GM12878 (cell line): ENCODE data around the gene FGF2. TPM values are rescaled to one million over a fixed set of nuclear protein-coding genes. Genes with fewer than 3 reads are reported as not detected.

Experiments used
- ATAC-seq: fragments of 200-7000 bp; cut with Tn5 transposase; 3 replicates; pipeline ENCODE4 v1.9.1; 2020; ENCODE audit warnings: mild to moderate bottlenecking, moderate library complexity
- BruUV-seq: library from RNA; stranded (reverse); fragments of 400-500 nt; replicated peaks from 2 replicates; lab custom pipeline; 2021; lab: Mats Ljungman, UMichigan
- CTCF ChIA-PET: fragments of 300-600 bp; sonication (Branson Sonifier 250); formaldehyde crosslinking; extraction: SDS; loops from one replicate; lab custom pipeline; 2021; ENCODE audit warnings: inconsistent platforms; lab: Yijun Ruan, JAX
- POLR2A ChIA-PET: fragments of 350-600 bp; formaldehyde crosslinking; extraction: SDS; loops from one replicate; lab custom pipeline; 2021; ENCODE audit warnings: inconsistent platforms; lab: Charles Lee
- RAD21 ChIA-PET: fragments of 300-600 bp; sonication (Branson Sonifier 250); formaldehyde crosslinking; loops from one replicate; lab custom pipeline; 2023; ENCODE audit warnings: antibody characterized with exemption; ENCODE audit not compliant: unreplicated experiment; lab: Charles Lee
- SMC1A ChIA-PET: fragments of 300-600 bp; sonication (Branson Sonifier 250); formaldehyde crosslinking; loops from one replicate; lab custom pipeline; 2023; ENCODE audit not compliant: unreplicated experiment, uncharacterized antibody; lab: Charles Lee
- DNase-seq: peaks from one replicate; pipeline ENCODE4 v3.0.0-alpha.2; 2011; ENCODE audit warnings: low read depth, low spot score
- FAIRE-seq: peaks from 3 replicates; lab custom pipeline; 2011; peaks lifted over from hg19 to GRCh38; lab: Jason Lieb, UNC
- H2AFZ ChIP-seq: 2 replicates; pipeline ENCODE4 v1.6.0; 2011; ENCODE audit warnings: low read depth, low read length, control low read depth; ENCODE audit not compliant: control insufficient read depth
- H3K27ac ChIP-seq: 2 replicates; pipeline ENCODE4 v1.5.1; 2011; ENCODE audit warnings: control low read depth; ENCODE audit not compliant: control insufficient read depth, insufficient read depth
- H3K27me3 ChIP-seq, 2 experiments: replicated peaks in 1 of 2; 2 replicates each; pipeline versions ENCODE4 v1.6.0 to v1.6.1; 2011; ENCODE audit warnings: low read length in 1 of 2; ENCODE audit not compliant: control insufficient read depth in 2 of 2, insufficient read depth in 2 of 2
- H3K36me3 ChIP-seq, 2 experiments: 2 replicates each; pipeline ENCODE4 v1.5.1; 2011; ENCODE audit warnings: low read length in 1 of 2; ENCODE audit not compliant: control insufficient read depth in 2 of 2, insufficient read depth in 2 of 2
- H3K4me1 ChIP-seq: 2 replicates; pipeline ENCODE4 v1.6.1; 2011; ENCODE audit warnings: mild to moderate bottlenecking, low read length, moderate library complexity, mixed read lengths; ENCODE audit not compliant: control insufficient read depth, insufficient read depth
- H3K4me2 ChIP-seq: 2 replicates; pipeline ENCODE4 v1.6.0; 2011; ENCODE audit warnings: control low read depth; ENCODE audit not compliant: control insufficient read depth, insufficient read depth
- H3K4me3 ChIP-seq: fragments of 200-600 bp; sonication (generic); 2 replicates; pipeline ENCODE4 v1.5.1; 2016
- H3K79me2 ChIP-seq: 2 replicates; pipeline ENCODE4 v1.6.0; 2011; ENCODE audit warnings: low read length; ENCODE audit not compliant: control insufficient read depth, insufficient read depth
- H3K9ac ChIP-seq: 2 replicates; pipeline ENCODE4 v1.8.0; 2011; ENCODE audit warnings: low read length, control low read depth, mixed read lengths; ENCODE audit not compliant: control insufficient read depth, insufficient read depth
- H3K9me3 ChIP-seq: replicated peaks from 3 replicates; pipeline ENCODE4 v1.5.1; 2011; ENCODE audit warnings: mild to moderate bottlenecking, low read length; ENCODE audit not compliant: control insufficient read depth, insufficient read depth
- H4K20me1 ChIP-seq: 2 replicates; pipeline ENCODE4 v1.6.0; 2011; ENCODE audit not compliant: control insufficient read depth, insufficient read depth
- ATF7 ChIP-seq: fragments of 450-650 bp; IDR thresholded peaks from 2 replicates; pipeline ENCODE4 v1.6.1; 2016; ENCODE audit warnings: low read depth, mild to moderate bottlenecking
- PRDM15 ChIP-seq: fragments of 450-650 bp; formaldehyde crosslinking; IDR thresholded peaks from 2 replicates; pipeline ENCODE4 v1.4.0; 2020; ENCODE audit warnings: mild to moderate bottlenecking, moderate library complexity
- SUZ12 ChIP-seq: fragments of 200-600 bp; sonication (generic); IDR thresholded peaks from one replicate; pipeline ENCODE4 v1.6.1; 2018; ENCODE audit warnings: antibody characterized with exemption, mild to moderate bottlenecking; ENCODE audit not compliant: unreplicated experiment
- ZBTB4 ChIP-seq: fragments of 450-650 bp; formaldehyde crosslinking; IDR thresholded peaks from 2 replicates; pipeline ENCODE4 v1.4.0; 2022; ENCODE audit warnings: mild to moderate bottlenecking, moderate library complexity
- WGBS: methylation state at CpG from one replicate; pipeline ENCODE4 v1.1.6; 2016; ENCODE audit warnings: low lambda C conversion rate; ENCODE audit not compliant: insufficient replicate concordance, insufficient coverage; ENCODE audit errors: missing lambda C conversion rate; 5-methylcytosine and 5-hydroxymethylcytosine counted together
- in situ Hi-C: fragments of 300-500 bp; cut with MboI; formaldehyde crosslinking; loops from 9 replicates; pipeline ENCODE4 v1.14.3; 2018; ENCODE audit warnings: mixed read lengths
- intact Hi-C: fragments of 100-400 bp; cut with micrococcal nuclease; formaldehyde crosslinking; loops from one replicate; pipeline ENCODE4 v1.14.2; 2022; ENCODE audit not compliant: unreplicated experiment
- polyA plus RNA-seq, 11 experiments: library from polyadenylated mRNA; depleted of rRNA in 4 of 11; unstranded in 6 of 11; stranded (reverse) in 5 of 11; fragments of >200 nt; fragmentation: Nextera tagmentation in 4 of 11; fragmentation: Illumina TruSeq in 1 of 11; extraction: Ambion mirVana in 4 of 11; extraction: Trizol in 1 of 11; gene quantifications; 1 replicate in 1 of 11; 2 replicates in 10 of 11; pipeline versions ENCODE4 v1.2.1 to v1.2.3, GENCODE V29; 2011 to 2016; ENCODE audit warnings: inconsistent platforms in 2 of 11, missing spikeins in 2 of 11, low read depth in 1 of 11
- total RNA-seq, 4 experiments: library from RNA; depleted of rRNA in 3 of 4; stranded (reverse); fragments of >200 nt in 3 of 4; fragmentation: Illumina TruSeq in 1 of 4; extraction: Trizol in 1 of 4; gene quantifications; 2 replicates each; pipeline versions ENCODE4 v1.2.1 to v1.2.3, GENCODE V29; 2013 to 2021
- TF ChIP-seq, protein P1 (sequence below): fragments of 450-650 bp; IDR thresholded peaks from 2 replicates; pipeline ENCODE4 v1.6.1; 2017; ENCODE audit warnings: mild to moderate bottlenecking, moderate library complexity
- TF ChIP-seq, protein P2 (sequence below): fragments of 450-650 bp; IDR thresholded peaks from 2 replicates; pipeline ENCODE4 v1.6.1; 2016; ENCODE audit warnings: mild to moderate bottlenecking

FGF2 gene
- total and polyA plus RNA-seq, 10 of the 15 experiments (the other 5 are each of a cell fraction or from before 2014, with no cell fraction given) = 0.13 to 1.7 (median 0.25) TPM

GRCh38 chr4:122810669-122811068, 16.0 kb upstream of the FGF2 start:
- ChIA-PET POLR2A (no interaction called here), SMC1A (no interaction called here), RAD21 (interaction anchor here (0.6 kb wide), 1 partner anchor 785 kb away, joined by 3 read pairs; no protein-coding TSS in a partner anchor), CTCF (no interaction called here)
- Histone ChIP-seq H2AFZ (no peak overlapping the region), H3K4me2 (no peak overlapping the region), H3K9me3 (no peaks in the 10 kb centered on the region), H3K4me3 (no peak overlapping the region), H4K20me1 (no peaks in the 10 kb centered on the region), H3K36me3 (no peaks in the 10 kb centered on the region), H3K79me2 (no peaks in the 10 kb centered on the region), H3K27ac (no peak overlapping the region), H3K9ac (no peak overlapping the region), H3K4me1 (peaks cover 10% of the 10 kb centered on the region), H3K27me3 (no peaks in the 10 kb centered on the region)
- no TSS peak for BruUV-seq
- no peak for DNase-seq
- 100% methylated on average over 1 of the region's 1 CpG for WGBS
- ATAC-seq = no peak
- in situ Hi-C loops = no loop called here
- intact Hi-C loops = no loop called here
- FAIRE-seq = no peak
- TF ChIP-seq ZBTB4 (CRISPR knock-in tag) = no peak
- TF ChIP-seq SUZ12 = no peak
- TF ChIP-seq, protein P1, sequence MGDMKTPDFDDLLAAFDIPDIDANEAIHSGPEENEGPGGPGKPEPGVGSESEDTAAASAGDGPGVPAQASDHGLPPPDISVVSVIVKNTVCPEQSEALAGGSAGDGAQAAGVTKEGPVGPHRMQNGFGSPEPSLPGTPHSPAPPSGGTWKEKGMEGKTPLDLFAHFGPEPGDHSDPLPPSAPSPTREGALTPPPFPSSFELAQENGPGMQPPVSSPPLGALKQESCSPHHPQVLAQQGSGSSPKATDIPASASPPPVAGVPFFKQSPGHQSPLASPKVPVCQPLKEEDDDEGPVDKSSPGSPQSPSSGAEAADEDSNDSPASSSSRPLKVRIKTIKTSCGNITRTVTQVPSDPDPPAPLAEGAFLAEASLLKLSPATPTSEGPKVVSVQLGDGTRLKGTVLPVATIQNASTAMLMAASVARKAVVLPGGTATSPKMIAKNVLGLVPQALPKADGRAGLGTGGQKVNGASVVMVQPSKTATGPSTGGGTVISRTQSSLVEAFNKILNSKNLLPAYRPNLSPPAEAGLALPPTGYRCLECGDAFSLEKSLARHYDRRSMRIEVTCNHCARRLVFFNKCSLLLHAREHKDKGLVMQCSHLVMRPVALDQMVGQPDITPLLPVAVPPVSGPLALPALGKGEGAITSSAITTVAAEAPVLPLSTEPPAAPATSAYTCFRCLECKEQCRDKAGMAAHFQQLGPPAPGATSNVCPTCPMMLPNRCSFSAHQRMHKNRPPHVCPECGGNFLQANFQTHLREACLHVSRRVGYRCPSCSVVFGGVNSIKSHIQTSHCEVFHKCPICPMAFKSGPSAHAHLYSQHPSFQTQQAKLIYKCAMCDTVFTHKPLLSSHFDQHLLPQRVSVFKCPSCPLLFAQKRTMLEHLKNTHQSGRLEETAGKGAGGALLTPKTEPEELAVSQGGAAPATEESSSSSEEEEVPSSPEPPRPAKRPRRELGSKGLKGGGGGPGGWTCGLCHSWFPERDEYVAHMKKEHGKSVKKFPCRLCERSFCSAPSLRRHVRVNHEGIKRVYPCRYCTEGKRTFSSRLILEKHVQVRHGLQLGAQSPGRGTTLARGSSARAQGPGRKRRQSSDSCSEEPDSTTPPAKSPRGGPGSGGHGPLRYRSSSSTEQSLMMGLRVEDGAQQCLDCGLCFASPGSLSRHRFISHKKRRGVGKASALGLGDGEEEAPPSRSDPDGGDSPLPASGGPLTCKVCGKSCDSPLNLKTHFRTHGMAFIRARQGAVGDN = no peak
- TF ChIP-seq, protein P2, sequence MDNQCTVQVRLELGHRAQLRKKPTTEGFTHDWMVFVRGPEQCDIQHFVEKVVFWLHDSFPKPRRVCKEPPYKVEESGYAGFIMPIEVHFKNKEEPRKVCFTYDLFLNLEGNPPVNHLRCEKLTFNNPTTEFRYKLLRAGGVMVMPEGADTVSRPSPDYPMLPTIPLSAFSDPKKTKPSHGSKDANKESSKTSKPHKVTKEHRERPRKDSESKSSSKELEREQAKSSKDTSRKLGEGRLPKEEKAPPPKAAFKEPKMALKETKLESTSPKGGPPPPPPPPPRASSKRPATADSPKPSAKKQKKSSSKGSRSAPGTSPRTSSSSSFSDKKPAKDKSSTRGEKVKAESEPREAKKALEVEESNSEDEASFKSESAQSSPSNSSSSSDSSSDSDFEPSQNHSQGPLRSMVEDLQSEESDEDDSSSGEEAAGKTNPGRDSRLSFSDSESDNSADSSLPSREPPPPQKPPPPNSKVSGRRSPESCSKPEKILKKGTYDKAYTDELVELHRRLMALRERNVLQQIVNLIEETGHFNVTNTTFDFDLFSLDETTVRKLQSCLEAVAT = no peak
- no peak for TF ChIP-seq PRDM15 (CRISPR knock-in tag)
- no peak for TF ChIP-seq ATF7
